Measurements from ENCODE around the gene INTS11.

Gene INTS11

DNA sequence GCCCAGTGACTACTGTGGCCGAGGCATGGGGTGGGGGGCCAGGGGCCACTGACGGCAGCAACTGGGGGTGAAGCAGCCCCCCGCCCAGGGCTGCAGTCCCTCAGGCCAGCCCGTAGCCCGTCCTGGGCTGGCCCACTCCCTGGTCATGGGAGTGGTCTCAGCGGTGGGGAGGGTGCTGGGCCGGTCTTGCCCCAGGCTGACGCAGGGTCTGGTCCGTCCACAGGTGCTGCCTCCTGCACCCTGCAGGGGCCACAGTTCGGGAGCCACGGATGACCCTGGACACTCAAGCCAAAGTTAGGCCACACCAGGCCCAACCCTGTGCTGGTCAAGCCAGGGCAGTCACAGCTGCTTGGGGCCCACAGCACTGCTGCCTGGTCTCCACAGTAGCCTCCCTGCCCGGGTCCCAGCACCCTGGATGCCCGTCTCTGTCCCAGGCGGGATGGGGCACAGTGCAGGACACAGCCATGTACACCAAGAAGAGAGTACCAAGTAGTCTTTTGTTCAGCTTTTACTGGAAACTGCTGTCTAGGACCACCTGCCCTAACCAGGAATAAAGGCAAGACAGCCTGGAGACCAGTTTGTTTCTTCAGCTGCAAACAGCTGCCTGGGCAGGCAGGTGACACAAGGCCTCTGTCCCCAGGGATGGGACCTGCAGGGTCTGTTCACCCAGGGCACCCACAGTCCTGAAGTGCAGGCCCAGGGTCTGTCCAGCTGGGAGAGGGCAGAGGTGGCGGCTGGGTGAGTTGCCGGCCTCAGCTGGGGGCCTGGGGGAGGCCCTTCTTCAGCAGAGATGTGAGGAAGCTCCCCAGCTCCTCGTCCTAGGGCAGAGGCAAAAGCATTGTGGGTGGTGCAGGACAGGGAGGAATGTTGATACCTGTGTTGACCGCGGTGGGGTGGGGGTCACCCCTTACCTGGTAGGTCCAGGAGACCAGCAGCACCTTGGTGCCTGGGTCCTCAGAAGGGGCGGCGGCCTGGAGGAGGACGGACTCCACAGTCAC lies 13.1 kb downstream of the INTS11 start:
- H3K4me1 ChIP-seq (ENCODE audit: insufficient read depth, low read length, severe bottlenecking): peaks cover 27% of the 10 kb centered on the region
- H3K9ac ChIP-seq (ENCODE audit: low read length): no peak overlapping the region
- H2AFZ ChIP-seq (ENCODE audit: low read length): no peak overlapping the region
- no peak overlapping the region for H3K4me3 ChIP-seq (ENCODE audit: low read depth, low read length, poor library complexity, severe bottlenecking)
- H3F3A ChIP-seq (ENCODE audit: insufficient read depth, low read length): no peaks in the 10 kb centered on the region
- TF ChIP-seq, protein P1, sequence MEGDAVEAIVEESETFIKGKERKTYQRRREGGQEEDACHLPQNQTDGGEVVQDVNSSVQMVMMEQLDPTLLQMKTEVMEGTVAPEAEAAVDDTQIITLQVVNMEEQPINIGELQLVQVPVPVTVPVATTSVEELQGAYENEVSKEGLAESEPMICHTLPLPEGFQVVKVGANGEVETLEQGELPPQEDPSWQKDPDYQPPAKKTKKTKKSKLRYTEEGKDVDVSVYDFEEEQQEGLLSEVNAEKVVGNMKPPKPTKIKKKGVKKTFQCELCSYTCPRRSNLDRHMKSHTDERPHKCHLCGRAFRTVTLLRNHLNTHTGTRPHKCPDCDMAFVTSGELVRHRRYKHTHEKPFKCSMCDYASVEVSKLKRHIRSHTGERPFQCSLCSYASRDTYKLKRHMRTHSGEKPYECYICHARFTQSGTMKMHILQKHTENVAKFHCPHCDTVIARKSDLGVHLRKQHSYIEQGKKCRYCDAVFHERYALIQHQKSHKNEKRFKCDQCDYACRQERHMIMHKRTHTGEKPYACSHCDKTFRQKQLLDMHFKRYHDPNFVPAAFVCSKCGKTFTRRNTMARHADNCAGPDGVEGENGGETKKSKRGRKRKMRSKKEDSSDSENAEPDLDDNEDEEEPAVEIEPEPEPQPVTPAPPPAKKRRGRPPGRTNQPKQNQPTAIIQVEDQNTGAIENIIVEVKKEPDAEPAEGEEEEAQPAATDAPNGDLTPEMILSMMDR (IDR thresholded peaks at IDR 0.05; ENCODE audit: low read length): no peak
- no peak for TF ChIP-seq EZH2 (IDR thresholded peaks at IDR 0.05; ENCODE audit: borderline replicate concordance, low read length)
- H3K9me3 ChIP-seq (ENCODE audit: low read length): no peaks in the 10 kb centered on the region
- H3K36me3 ChIP-seq (ENCODE audit: insufficient read depth, low read length): peaks cover 59% of the 10 kb centered on the region
- no peak overlapping the region for H3K27ac ChIP-seq (ENCODE audit: low read depth, low read length, poor library complexity, severe bottlenecking)
- no peaks in the 10 kb centered on the region for H3K27me3 ChIP-seq (ENCODE audit: insufficient read depth, low read length)
- H3K79me2 ChIP-seq (ENCODE audit: insufficient read depth, low read length): no peaks in the 10 kb centered on the region
- H3K4me2 ChIP-seq (ENCODE audit: low read length): no peak overlapping the region
- H4K20me1 ChIP-seq (ENCODE audit: insufficient read depth, low read length): no peaks in the 10 kb centered on the region
- H3K9me2 ChIP-seq (ENCODE audit: low read depth, low read length): no peaks in the 10 kb centered on the region

DNA sequence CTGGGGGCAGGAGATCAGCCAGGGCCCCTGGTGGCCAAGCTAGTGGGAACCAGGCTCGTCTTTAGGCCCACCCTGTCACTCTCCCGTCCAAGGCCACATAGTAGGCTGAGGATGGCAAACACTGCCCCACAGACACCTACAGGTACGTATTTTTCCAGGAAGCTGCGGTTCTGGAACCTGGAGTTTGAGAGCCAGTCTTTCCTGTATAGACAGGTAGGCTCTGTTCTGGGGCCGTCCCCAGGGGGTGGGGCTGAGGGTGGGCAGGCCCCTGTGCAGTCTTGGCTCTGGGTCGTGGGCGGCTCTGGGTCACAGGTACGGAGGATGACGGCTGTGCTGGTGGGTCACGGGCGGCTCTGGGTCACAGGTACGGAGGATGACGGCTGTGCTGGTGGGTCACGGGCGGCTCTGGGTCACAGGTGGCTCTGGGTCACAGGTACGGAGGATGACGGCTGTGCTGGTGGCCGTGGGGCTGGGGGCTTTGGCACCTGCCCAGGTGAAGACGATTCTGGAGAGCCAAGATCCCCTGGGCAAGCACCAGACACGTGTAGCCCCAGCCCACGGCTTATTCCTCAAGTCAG lies 13.9 kb downstream of the INTS11 start:
- H3K9me3 ChIP-seq (ENCODE audit: low read length): no peaks in the 10 kb centered on the region
- H3K4me3 ChIP-seq (ENCODE audit: low read depth, low read length, poor library complexity, severe bottlenecking): peak overlapping the region; percentile 90
- H3K36me3 ChIP-seq (ENCODE audit: insufficient read depth, low read length): peaks cover 53% of the 10 kb centered on the region
- TF ChIP-seq EZH2 (IDR thresholded peaks at IDR 0.05; ENCODE audit: borderline replicate concordance, low read length): no peak
- TF ChIP-seq, protein P1 (IDR thresholded peaks at IDR 0.05; ENCODE audit: low read length): no peak
- no peak overlapping the region for H3K9ac ChIP-seq (ENCODE audit: low read length)
- H3K9me2 ChIP-seq (ENCODE audit: low read depth, low read length): no peaks in the 10 kb centered on the region
- H3K27me3 ChIP-seq (ENCODE audit: insufficient read depth, low read length): no peaks in the 10 kb centered on the region
- H3K4me2 ChIP-seq (ENCODE audit: low read length): peak overlapping the region; percentile 97
- no peaks in the 10 kb centered on the region for H3K79me2 ChIP-seq (ENCODE audit: insufficient read depth, low read length)
- H3F3A ChIP-seq (ENCODE audit: insufficient read depth, low read length): no peaks in the 10 kb centered on the region
- no peak overlapping the region for H2AFZ ChIP-seq (ENCODE audit: low read length)
- peak overlapping the region; percentile 10 for H3K27ac ChIP-seq (ENCODE audit: low read depth, low read length, poor library complexity, severe bottlenecking)
- H3K4me1 ChIP-seq (ENCODE audit: insufficient read depth, low read length, severe bottlenecking): peaks cover 30% of the 10 kb centered on the region
- H4K20me1 ChIP-seq (ENCODE audit: insufficient read depth, low read length): no peaks in the 10 kb centered on the region

DNA sequence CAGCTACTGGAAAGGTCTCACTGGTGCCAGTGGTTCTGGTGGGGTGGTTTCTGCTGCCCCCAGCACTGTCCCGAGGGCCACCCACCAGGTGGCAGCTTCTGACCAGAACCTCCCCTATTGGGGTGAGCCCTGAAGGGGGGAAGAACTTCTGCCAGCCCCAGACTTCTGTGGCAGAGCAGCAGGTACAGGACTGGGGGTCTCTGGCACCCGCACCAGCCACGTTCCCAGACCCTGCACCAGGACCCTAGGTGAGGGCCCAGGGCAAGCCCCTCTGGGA lies 14.4 kb downstream of the INTS11 start:
- Histone ChIP-seq H3K4me1 (ENCODE audit: insufficient read depth, low read length, severe bottlenecking) (peaks cover 35% of the 10 kb centered on the region), H2AFZ (ENCODE audit: low read length) (no peak overlapping the region), H3K9me3 (ENCODE audit: low read length) (no peaks in the 10 kb centered on the region), H3K27ac (ENCODE audit: low read depth, low read length, poor library complexity, severe bottlenecking) (peak overlapping the region; percentile 10), H3F3A (ENCODE audit: insufficient read depth, low read length) (no peaks in the 10 kb centered on the region), H3K9ac (ENCODE audit: low read length) (peak overlapping the region; percentile 93; the same call in 1 of the 2 replicates), H3K4me3 (ENCODE audit: low read depth, low read length, poor library complexity, severe bottlenecking) (peak overlapping the region; percentile 90), H3K9me2 (ENCODE audit: low read depth, low read length) (no peaks in the 10 kb centered on the region), H3K79me2 (ENCODE audit: insufficient read depth, low read length) (no peaks in the 10 kb centered on the region), H3K4me2 (ENCODE audit: low read length) (peak overlapping the region; percentile 97), H4K20me1 (ENCODE audit: insufficient read depth, low read length) (no peaks in the 10 kb centered on the region), H3K27me3 (ENCODE audit: insufficient read depth, low read length) (no peaks in the 10 kb centered on the region), H3K36me3 (ENCODE audit: insufficient read depth, low read length) (peaks cover 49% of the 10 kb centered on the region)
- TF ChIP-seq EZH2 (IDR thresholded peaks at IDR 0.05; ENCODE audit: borderline replicate concordance, low read length): no peak
- TF ChIP-seq, protein P1 (IDR thresholded peaks at IDR 0.05; ENCODE audit: low read length): no peak

Measured in OCI-LY1 (cell line).